ENCODE data around the gene PACRG. TPM values are rescaled to one million over a fixed set of nuclear protein-coding genes. Genes with fewer than 3 reads are reported as not detected.

The PACRG gene
- total RNA-seq, 1 experiment from 2014 or later, result 0.59 TPM

DNA sequence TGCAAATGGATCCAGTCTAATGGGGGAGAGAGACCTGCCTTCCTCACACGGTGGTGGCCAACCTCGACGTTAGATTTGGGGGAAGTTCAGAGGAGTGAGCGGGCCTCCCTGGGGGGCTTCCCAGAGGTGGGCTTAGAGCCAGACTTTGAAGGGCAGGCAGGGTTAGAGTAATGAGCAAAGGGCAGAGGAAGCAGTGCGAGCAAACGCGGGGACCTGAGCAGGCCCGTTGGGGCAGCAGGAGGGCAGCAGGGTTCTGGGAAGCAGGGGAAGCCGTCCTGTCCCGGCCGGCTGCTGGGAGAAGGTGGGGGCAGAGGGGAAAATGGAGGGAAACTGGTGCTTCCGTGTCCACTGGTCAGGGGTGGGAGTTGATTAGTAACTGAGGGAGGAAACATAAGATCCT lies 474.1 kb downstream of the PACRG start:
- no TSS peak for BruUV-seq (replicated peaks)
- ChIA-PET POLR2A (no interaction called here), CTCF (no interaction called here)
- Histone ChIP-seq H3K36me3 (ENCODE audit: control insufficient read depth, insufficient read depth, low read length) (no peaks in the 10 kb centered on the region), H3K9me3 (ENCODE audit: control insufficient read depth, insufficient read depth, low read depth, low read length) (no peaks in the 10 kb centered on the region), H3K27ac (ENCODE audit: low read length) (no peak overlapping the region), H3K4me3 (ENCODE audit: low read depth in 2 of 2, low read length in 2 of 2) (no peak overlapping the region), H3K4me1 (ENCODE audit: control insufficient read depth, insufficient read depth, low read length) (no peaks in the 10 kb centered on the region), H3K27me3 (ENCODE audit: control insufficient read depth, insufficient read depth, low read length) (no peaks in the 10 kb centered on the region)
- ATAC-seq (no peak), DNase-seq (ENCODE audit: low read depth, low spot score) (no peak)
- TF ChIP-seq POLR2AphosphoS5 (IDR thresholded peaks at IDR 0.05; ENCODE audit: low read depth, low read length), result no peak
- TF ChIP-seq, protein P1, sequence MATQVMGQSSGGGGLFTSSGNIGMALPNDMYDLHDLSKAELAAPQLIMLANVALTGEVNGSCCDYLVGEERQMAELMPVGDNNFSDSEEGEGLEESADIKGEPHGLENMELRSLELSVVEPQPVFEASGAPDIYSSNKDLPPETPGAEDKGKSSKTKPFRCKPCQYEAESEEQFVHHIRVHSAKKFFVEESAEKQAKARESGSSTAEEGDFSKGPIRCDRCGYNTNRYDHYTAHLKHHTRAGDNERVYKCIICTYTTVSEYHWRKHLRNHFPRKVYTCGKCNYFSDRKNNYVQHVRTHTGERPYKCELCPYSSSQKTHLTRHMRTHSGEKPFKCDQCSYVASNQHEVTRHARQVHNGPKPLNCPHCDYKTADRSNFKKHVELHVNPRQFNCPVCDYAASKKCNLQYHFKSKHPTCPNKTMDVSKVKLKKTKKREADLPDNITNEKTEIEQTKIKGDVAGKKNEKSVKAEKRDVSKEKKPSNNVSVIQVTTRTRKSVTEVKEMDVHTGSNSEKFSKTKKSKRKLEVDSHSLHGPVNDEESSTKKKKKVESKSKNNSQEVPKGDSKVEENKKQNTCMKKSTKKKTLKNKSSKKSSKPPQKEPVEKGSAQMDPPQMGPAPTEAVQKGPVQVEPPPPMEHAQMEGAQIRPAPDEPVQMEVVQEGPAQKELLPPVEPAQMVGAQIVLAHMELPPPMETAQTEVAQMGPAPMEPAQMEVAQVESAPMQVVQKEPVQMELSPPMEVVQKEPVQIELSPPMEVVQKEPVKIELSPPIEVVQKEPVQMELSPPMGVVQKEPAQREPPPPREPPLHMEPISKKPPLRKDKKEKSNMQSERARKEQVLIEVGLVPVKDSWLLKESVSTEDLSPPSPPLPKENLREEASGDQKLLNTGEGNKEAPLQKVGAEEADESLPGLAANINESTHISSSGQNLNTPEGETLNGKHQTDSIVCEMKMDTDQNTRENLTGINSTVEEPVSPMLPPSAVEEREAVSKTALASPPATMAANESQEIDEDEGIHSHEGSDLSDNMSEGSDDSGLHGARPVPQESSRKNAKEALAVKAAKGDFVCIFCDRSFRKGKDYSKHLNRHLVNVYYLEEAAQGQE (IDR thresholded peaks at IDR 0.05; ENCODE audit: insufficient read depth in 1 of 2, low read depth in 2 of 2, low read length in 1 of 2), result no peak
- TF ChIP-seq TCF7L2 (IDR thresholded peaks at IDR 0.05; ENCODE audit: low read depth, low read length), result no peak
- TF ChIP-seq, protein P2, sequence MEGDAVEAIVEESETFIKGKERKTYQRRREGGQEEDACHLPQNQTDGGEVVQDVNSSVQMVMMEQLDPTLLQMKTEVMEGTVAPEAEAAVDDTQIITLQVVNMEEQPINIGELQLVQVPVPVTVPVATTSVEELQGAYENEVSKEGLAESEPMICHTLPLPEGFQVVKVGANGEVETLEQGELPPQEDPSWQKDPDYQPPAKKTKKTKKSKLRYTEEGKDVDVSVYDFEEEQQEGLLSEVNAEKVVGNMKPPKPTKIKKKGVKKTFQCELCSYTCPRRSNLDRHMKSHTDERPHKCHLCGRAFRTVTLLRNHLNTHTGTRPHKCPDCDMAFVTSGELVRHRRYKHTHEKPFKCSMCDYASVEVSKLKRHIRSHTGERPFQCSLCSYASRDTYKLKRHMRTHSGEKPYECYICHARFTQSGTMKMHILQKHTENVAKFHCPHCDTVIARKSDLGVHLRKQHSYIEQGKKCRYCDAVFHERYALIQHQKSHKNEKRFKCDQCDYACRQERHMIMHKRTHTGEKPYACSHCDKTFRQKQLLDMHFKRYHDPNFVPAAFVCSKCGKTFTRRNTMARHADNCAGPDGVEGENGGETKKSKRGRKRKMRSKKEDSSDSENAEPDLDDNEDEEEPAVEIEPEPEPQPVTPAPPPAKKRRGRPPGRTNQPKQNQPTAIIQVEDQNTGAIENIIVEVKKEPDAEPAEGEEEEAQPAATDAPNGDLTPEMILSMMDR (IDR thresholded peaks at IDR 0.05), result no peak
- TF ChIP-seq SIN3A (IDR thresholded peaks at IDR 0.05; ENCODE audit: borderline replicate concordance, insufficient read depth, low read depth, low read length), result no peak
- in situ Hi-C loops (cut with HindIII; ENCODE audit: low pct_unique_long_range_greater_than_20kb, low sequenced_read_pairs) (no loop called here), intact Hi-C loops (cut with micrococcal nuclease; ENCODE audit: unreplicated experiment) (no loop called here)

DNA sequence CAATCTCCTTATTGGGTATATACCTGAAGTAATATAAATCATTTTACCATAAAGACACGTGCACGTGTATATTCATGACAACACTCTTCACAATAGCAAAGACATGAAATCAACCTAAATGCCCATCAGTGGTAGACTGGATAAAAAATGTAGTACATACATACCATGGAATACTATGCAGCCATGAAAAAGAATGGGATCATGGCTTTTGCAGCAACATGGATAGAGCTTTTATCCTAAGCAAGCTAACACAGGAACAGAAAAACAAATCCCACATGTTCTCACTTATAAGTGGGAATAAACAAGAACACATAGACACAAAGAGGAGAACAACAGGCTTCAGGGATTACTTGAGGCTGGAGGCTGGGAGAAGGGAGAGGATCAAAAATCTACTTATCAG lies 478.4 kb downstream of the PACRG start:
- POLR2A ChIA-PET, result no interaction called here
- in situ Hi-C loops (cut with HindIII; ENCODE audit: low pct_unique_long_range_greater_than_20kb, low sequenced_read_pairs), result no loop called here
- H3K4me1 ChIP-seq (ENCODE audit: control insufficient read depth, insufficient read depth, low read length), result no peaks in the 10 kb centered on the region

More for the DNA sequence above, 478.4 kb downstream of the PACRG start:
- no peak for DNase-seq (ENCODE audit: low read depth, low spot score)
- TF ChIP-seq POLR2AphosphoS5 (IDR thresholded peaks at IDR 0.05; ENCODE audit: low read depth, low read length), result no peak
- no peak for TF ChIP-seq TCF7L2 (IDR thresholded peaks at IDR 0.05; ENCODE audit: low read depth, low read length)
- TF ChIP-seq, protein P1 (IDR thresholded peaks at IDR 0.05; ENCODE audit: insufficient read depth in 1 of 2, low read depth in 2 of 2, low read length in 1 of 2), result no peak
- TF ChIP-seq, protein P2 (IDR thresholded peaks at IDR 0.05), result no peak
- no peak for TF ChIP-seq SIN3A (IDR thresholded peaks at IDR 0.05; ENCODE audit: borderline replicate concordance, insufficient read depth, low read depth, low read length)
- no peaks in the 10 kb centered on the region for H3K9me3 ChIP-seq (ENCODE audit: control insufficient read depth, insufficient read depth, low read depth, low read length)
- H3K27me3 ChIP-seq (ENCODE audit: control insufficient read depth, insufficient read depth, low read length), result no peaks in the 10 kb centered on the region
- no TSS peak for BruUV-seq (replicated peaks)
- no peak overlapping the region for H3K27ac ChIP-seq (ENCODE audit: low read length)
- no peaks in the 10 kb centered on the region for H3K36me3 ChIP-seq (ENCODE audit: control insufficient read depth, insufficient read depth, low read length)
- CTCF ChIA-PET, result no interaction called here
- intact Hi-C loops (cut with micrococcal nuclease; ENCODE audit: unreplicated experiment), result no loop called here
- H3K4me3 ChIP-seq (ENCODE audit: low read depth in 2 of 2, low read length in 2 of 2), result no peak overlapping the region
- no peak for ATAC-seq
